GM18517 (cell line): ENCODE results near the gene GATC.
A peak's percentile ranks its signal among the peaks of the same experiment; 100 is the strongest.

Source experiments
- ATAC-seq: cut with Tn5 transposase; IDR thresholded peaks from one replicate; pipeline ENCODE4 v1.9.1; 2021; ENCODE audit warnings: mild to moderate bottlenecking, moderate library complexity; ENCODE audit not compliant: unreplicated experiment

GATC gene

DNA sequence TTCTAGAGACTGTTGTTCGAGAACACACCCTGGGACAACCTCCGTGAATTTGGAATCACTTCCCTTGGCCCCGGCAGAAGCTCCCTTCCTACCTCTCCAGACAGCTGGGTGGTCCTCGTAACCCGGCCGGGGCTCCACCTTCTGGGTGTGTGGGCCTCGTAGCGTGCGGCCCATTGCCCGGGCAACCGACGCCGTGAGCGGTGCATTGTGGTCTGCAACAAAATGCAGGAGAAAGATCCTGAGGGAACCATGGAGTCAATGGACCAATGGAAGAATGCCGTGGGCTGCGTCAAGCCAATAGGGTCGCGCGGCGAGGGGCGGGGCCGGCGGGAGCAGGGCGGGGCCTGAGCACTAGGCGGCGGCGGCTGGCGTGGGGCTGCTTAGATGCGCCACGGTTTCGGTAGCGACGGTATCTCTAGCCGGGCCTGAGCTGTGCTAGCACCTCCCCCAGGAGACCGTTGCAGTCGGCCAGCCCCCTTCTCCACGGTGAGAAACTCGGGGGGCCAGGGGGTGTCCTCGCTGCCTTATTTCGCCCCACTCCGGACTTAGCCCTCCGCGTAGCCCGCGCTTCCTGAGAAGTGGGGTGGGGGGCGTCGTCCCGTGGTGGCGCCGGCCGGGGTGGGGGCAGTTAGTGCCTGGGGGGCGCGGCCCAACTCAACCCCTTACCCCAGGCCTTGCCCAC is 49.6 kb downstream of the GATC start, which contains the start of gene DYNLL1:
DYNLL1 (plus strand) TSS at position 383 of the 682 bp plus-strand sequence. CDS start 309 bp downstream, outside the sequence.
- ATAC-seq, result peak; percentile 92

DNA sequence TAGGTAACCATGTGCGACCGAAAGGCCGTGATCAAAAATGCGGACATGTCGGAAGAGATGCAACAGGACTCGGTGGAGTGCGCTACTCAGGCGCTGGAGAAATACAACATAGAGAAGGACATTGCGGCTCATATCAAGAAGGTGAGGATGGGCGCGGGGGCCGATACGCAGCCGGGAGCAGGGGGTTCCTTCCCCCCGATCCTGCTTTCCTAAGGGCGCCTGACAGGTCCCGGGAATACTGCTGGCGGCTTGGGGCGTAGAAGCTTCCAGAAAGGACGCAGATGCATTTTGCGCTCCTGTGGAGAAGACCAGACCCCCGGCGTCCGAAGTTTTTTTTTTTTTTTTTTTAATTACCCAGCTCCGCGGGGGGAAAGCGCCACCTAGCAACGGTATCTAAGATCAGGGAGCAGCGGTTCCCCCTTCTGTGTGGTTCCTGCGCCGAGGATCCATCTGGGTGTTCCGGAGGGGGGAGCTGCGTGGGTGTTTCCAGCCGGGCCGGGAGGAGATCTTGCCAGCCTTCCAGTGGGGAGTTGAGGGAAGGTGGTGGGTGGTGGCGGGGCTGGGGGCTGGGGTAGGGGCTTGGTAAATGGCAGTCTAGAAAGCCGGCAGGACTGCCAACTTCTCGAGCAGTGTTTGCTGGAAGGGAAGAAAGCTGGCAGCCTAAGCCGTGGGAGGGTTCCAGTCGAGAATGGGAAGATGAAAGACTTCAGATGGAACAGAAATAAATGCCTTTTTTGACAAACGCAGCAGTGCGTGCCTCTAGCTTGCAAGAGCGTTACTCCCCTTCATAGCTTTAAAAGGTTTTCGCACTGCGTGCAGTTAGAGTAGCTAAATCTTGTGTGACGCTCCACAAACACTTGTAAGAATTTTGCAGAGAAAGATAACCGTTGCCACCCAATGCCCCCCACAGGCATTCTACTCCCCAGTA is 50.4 kb downstream of the GATC start:
- ATAC-seq, result peak; percentile 16

GRCh38 chr12:120497524-120498150 is 51.4 kb downstream of the GATC start:
- no peak for ATAC-seq

DNA sequence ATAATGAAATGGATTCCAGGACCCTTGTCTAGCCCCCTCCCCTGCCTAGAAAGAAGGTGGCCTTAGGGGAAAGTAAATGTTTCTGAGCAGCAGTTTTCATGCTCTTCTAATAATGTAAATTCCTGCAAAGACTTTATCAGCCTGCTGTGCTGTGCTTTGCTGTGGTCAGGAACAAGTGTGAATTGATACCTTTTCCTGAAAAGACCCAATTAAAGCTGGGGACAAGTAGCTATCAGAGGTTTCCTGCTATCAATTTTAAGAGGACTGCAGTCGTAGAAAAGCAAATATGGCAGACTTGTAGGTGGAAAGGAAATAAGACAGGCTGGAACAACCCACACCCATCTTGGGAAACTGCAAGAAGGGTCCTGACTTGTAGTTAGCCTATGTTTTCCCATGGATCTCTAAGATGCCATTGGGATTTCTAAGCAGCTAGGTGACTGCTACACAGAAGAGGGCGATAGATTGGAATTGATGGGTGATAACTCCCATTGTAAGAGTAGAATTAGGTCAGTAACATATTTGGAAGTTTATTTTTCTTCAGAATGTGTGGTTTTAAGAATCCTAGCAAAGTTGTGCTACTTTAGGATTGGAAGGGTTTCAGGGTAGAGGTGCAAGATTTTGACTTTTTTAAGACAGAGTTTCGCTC is 52.7 kb downstream of the GATC start:
- no peak for ATAC-seq

DNA sequence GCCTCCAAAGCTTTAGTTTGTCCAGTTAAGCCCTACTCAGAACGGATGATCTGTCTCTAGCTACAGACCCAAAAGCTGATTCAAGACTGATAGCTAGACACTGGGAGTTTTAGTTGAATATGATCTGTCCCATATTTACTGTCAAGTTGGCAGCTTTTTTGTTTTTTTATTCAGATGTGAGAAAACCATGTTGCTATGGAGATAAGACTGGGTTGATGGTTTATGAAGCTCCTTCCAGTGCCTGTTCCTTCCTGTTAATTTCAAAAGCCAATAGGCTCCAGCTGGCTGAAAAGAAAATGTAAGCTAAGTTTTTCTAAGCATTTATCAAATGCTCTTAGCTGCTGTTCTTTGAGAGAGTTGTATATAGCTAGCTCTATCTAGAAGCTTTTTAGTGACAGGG is 54.3 kb downstream of the GATC start:
- no peak for ATAC-seq

- no peak for ATAC-seq
Measured at GRCh38 chr12:120504587-120504986, 58.3 kb downstream of the GATC start.

DNA sequence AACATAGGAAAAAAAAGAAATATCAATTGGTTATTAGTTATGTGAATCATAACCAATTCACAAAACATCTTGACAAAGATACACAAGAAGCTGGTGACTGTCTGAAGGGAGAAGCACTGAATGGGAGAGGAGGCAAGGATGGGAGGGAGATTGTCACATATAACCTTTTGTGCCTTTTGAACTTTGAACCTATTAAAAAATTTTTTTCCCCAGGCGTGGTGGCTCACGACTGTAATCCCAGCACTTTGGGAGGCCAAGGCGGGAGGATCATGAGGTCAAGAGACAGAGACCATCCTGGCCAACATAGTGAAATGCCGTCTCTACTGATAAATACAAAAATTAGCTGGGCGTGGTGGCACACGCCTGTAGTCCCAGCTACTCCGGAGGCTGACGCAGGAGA is 62.3 kb downstream of the GATC start:
- no peak for ATAC-seq
